Osteocyte (in vitro differentiated cells): ENCODE data around the gene PAPPA2. TPM values are rescaled to one million over a fixed set of nuclear protein-coding genes. Genes with fewer than 3 reads are reported as not detected.
"Not testable (repeated sequence)": the region's sequence is repeated elsewhere in the genome, so short reads cannot be mapped to it uniquely, and the experiment has no call there.

Experiments used
- DNase-seq: peaks from one replicate; pipeline ENCODE4 v3.0.0; 2021; ENCODE audit warnings: mixed read lengths; ENCODE audit not compliant: unreplicated experiment; ENCODE audit errors: extremely low spot score
- H3K27ac Mint-ChIP-seq: one replicate; pipeline ENCODE4 v1.8.0; 2021; ENCODE audit warnings: mild to moderate bottlenecking, mixed read lengths; ENCODE audit not compliant: unreplicated experiment
- H3K27me3 Mint-ChIP-seq: one replicate; pipeline ENCODE4 v1.8.0; 2021; ENCODE audit warnings: mixed read lengths; ENCODE audit not compliant: unreplicated experiment
- H3K36me3 Mint-ChIP-seq: one replicate; pipeline ENCODE4 v1.8.0; 2021; ENCODE audit warnings: mixed read lengths; ENCODE audit not compliant: unreplicated experiment
- H3K4me1 Mint-ChIP-seq: one replicate; pipeline ENCODE4 v1.8.0; 2021; ENCODE audit warnings: mixed read lengths; ENCODE audit not compliant: unreplicated experiment
- H3K4me3 Mint-ChIP-seq: one replicate; pipeline ENCODE4 v1.8.0; 2021; ENCODE audit warnings: mild to moderate bottlenecking, moderate library complexity, mixed read lengths; ENCODE audit not compliant: unreplicated experiment
- H3K9me3 Mint-ChIP-seq: one replicate; pipeline ENCODE4 v1.8.0; 2021; ENCODE audit warnings: mixed read lengths; ENCODE audit not compliant: unreplicated experiment
- total RNA-seq: library from RNA; stranded (reverse); gene quantifications from 2 replicates; pipeline ENCODE4 v1.2.1, GENCODE V29; 2021
- TF ChIP-seq, protein P1 (sequence below): fragments of 200-600 bp; sonication (generic); IDR thresholded peaks from 2 replicates; pipeline ENCODE4 v1.5.0; 2021; ENCODE audit warnings: antibody characterized with exemption, mild to moderate bottlenecking, moderate library complexity

The PAPPA2 gene
- total RNA-seq, 1 donor from 2014 or later: 0.35 TPM

- Mint-ChIP-seq H3K9me3 (no peaks in the 10 kb centered on the region), H3K4me1 (no peaks in the 10 kb centered on the region), H3K27me3 (no peaks in the 10 kb centered on the region), H3K36me3 (no peaks in the 10 kb centered on the region), H3K4me3 (no peak overlapping the region), H3K27ac (no peak overlapping the region)
- DNase-seq: no peak
- TF ChIP-seq, protein P1, sequence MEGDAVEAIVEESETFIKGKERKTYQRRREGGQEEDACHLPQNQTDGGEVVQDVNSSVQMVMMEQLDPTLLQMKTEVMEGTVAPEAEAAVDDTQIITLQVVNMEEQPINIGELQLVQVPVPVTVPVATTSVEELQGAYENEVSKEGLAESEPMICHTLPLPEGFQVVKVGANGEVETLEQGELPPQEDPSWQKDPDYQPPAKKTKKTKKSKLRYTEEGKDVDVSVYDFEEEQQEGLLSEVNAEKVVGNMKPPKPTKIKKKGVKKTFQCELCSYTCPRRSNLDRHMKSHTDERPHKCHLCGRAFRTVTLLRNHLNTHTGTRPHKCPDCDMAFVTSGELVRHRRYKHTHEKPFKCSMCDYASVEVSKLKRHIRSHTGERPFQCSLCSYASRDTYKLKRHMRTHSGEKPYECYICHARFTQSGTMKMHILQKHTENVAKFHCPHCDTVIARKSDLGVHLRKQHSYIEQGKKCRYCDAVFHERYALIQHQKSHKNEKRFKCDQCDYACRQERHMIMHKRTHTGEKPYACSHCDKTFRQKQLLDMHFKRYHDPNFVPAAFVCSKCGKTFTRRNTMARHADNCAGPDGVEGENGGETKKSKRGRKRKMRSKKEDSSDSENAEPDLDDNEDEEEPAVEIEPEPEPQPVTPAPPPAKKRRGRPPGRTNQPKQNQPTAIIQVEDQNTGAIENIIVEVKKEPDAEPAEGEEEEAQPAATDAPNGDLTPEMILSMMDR: no peak
Observed at GRCh38 chr1:176744142-176744541, 281.2 kb downstream of the PAPPA2 start.

DNA sequence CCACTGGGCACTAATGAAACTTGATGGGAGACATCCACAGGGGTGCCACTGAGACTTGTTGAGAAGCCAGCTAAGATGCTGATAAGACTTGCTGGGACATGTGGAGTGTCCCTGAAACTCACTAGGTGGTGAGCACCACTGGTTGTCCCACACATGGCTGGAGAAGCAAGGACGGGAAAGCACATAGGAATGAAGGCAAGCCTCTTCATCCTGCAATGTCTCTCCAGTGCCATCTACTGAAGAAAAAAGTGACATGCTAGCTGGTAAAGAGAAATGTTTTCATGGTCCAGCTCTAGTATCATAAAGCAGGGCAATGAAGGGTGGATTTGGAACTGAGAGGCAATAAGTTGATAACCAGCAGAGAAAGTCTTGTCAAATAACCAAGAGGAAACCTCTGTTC, 283.0 kb downstream of the PAPPA2 start:
- TF ChIP-seq, protein P1: no peak
- no peak overlapping the region for H3K27ac Mint-ChIP-seq
- H3K4me1 Mint-ChIP-seq: no peaks in the 10 kb centered on the region
- peaks cover 5% of the 10 kb centered on the region for H3K9me3 Mint-ChIP-seq
- H3K36me3 Mint-ChIP-seq: no peaks in the 10 kb centered on the region
- no peak overlapping the region for H3K4me3 Mint-ChIP-seq
- no peaks in the 10 kb centered on the region for H3K27me3 Mint-ChIP-seq
- no peak for DNase-seq

- H3K27me3 Mint-ChIP-seq: no peaks in the 10 kb centered on the region
- TF ChIP-seq, protein P1: no peak
Observed at GRCh38 chr1:176752505-176752904, 289.5 kb downstream of the PAPPA2 start.

DNA sequence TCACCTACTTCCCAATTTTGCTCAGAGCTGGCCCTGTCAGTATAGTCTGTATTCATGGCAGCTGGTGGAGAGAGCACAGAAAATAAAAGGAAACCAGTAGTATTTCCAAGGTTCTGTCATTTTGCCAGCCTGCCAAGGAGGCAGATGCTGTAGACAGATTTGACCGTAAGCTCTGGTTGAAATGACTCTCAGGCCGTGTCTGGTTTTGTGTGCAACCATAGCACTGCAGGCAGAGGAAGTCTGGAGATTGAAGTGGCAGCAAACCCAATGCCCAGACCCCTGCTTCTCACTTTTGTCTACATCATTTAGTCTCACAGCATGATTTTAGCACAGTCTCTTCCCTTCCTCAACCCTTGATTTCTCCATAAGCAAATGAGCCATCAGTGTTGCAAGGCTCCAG, 291.7 kb downstream of the PAPPA2 start:
- no peak overlapping the region for H3K27ac Mint-ChIP-seq
- TF ChIP-seq, protein P1: no peak
- H3K27me3 Mint-ChIP-seq: no peaks in the 10 kb centered on the region
- H3K36me3 Mint-ChIP-seq: no peaks in the 10 kb centered on the region
- no peak for DNase-seq
- H3K4me3 Mint-ChIP-seq: no peak overlapping the region
- H3K9me3 Mint-ChIP-seq: peaks cover 6% of the 10 kb centered on the region
- no peaks in the 10 kb centered on the region for H3K4me1 Mint-ChIP-seq

More at GRCh38 chr1:176752505-176752904, 289.5 kb downstream of the PAPPA2 start:
- Mint-ChIP-seq H3K9me3 (peaks cover 11% of the 10 kb centered on the region), H3K4me3 (no peak overlapping the region), H3K36me3 (no peaks in the 10 kb centered on the region), H3K4me1 (no peaks in the 10 kb centered on the region), H3K27ac (no peak overlapping the region)
- DNase-seq: no peak

DNA sequence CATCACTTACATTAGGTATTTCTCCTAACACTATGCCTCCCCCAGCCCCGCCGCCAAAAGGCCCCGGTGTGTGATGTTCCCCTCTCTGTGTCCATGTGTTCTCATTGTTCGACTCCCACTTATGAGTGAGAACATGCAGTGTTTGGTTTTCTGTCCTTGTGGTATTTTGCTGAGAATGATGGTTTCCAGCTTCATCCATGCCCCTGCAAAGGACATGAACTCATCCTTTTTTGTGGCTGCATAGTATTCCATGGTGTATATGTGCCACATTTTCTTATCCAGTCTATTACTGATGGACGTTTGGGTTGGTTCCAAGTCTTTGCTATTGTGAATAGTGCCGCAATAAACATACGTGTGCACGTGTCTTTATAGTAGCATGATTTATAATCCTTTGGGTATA, 293.8 kb downstream of the PAPPA2 start:
- not testable (repeated sequence) for H3K9me3 Mint-ChIP-seq, H3K4me1 Mint-ChIP-seq, H3K27me3 Mint-ChIP-seq, H3K36me3 Mint-ChIP-seq, H3K4me3 Mint-ChIP-seq, DNase-seq, H3K27ac Mint-ChIP-seq

- Mint-ChIP-seq H3K27me3 (no peaks in the 10 kb centered on the region), H3K27ac (no peak overlapping the region), H3K4me3 (no peak overlapping the region), H3K36me3 (no peaks in the 10 kb centered on the region), H3K4me1 (no peaks in the 10 kb centered on the region), H3K9me3 (no peaks in the 10 kb centered on the region)
- TF ChIP-seq, protein P1: no peak
- no peak for DNase-seq
Observed at GRCh38 chr1:176765608-176766007, 302.6 kb downstream of the PAPPA2 start.
